Brain pericyte (primary cell): Measurements from ENCODE around the gene SOCS2.
"Not testable (repeated sequence)": the region's sequence is repeated elsewhere in the genome, so short reads cannot be mapped to it uniquely, and the experiment has no call there.

Source experiments
- DNase-seq: peaks from one replicate; pipeline ENCODE4 v3.0.0-alpha.2; 2012; ENCODE audit warnings: low read depth, low spot score

Gene SOCS2

DNA sequence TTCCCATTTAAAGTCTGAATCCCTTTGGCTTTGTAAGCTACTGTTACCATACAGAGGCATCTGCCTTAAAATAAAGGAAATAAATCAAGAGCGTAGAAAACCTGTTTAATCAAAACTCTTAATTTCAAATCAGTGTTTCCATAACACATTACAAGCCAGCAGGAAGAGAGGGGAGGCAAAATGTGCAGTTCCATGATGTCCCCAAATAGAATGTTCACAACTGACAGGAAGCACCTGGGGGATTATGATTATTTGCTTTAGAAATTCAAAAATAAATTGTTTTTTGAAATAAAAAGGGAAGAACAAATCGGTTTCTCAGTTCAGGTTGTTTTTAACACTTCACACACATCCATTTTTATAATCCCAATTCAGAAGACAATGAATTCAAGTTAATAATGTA, 21.4 kb downstream of the SOCS2 start:
- no peak for DNase-seq

DNA sequence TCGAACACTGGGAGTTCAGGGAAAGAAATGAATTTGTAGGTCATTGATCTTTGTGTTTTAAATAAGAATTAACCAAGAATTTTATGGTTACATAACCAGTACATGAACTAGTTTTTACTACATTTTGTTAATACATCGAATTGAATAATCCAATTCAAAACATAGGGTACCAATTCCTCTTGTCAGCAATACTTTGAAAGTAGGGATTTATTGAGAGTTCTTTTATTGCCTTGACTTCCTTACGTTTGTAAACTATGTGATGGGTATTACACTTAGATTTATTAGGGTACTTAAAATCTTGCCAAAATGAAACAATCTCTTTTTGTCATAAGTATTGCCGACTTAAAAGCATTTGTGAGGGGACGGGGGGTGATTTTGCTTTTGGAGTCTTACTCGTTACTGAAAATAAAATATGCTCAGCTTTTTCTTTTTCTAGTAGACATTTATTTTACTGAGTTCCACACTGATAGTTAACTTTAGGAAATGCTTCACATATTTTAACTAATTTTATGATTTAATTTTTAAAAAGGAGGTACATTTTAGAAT, 22.4 kb downstream of the SOCS2 start:
- no peak for DNase-seq

DNA sequence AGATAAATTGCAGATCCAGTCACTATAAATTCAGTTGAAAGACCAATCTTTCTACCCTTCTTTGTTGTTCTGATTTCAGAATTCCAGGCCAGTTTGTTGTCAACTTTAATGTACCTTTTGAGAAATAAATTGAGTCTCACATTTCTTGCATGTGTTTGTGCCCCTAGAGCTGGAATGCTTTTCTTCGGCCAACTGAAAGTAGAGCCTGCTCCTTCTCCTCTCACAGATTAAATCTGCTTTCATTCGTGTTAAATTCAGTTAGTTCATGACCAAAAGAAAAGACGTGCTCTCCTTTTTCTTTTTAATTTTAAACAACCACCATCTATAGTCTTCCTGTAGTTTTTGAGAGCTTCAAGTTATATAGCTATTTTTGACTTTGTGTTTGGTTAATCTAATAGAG, 22.9 kb downstream of the SOCS2 start:
- no peak for DNase-seq

DNA sequence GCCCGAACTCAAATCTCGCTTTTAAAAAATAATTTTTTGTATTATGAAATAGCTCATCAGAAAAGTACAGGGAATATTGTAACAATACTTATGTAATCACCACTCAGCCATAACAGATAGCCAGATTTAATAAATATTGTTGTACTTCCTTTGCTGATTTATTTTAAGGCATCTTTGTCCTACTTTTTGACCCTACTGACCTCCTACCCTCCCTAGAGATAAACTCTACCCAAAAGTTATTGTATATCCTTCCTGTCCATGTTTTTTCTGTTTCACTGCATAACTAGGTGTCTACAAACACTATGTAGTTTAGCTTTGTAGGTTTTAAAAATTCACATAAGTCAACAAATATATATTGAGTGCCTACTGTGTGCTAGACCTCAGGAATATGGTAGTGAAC, 25.1 kb downstream of the SOCS2 start:
- DNase-seq = no peak

DNA sequence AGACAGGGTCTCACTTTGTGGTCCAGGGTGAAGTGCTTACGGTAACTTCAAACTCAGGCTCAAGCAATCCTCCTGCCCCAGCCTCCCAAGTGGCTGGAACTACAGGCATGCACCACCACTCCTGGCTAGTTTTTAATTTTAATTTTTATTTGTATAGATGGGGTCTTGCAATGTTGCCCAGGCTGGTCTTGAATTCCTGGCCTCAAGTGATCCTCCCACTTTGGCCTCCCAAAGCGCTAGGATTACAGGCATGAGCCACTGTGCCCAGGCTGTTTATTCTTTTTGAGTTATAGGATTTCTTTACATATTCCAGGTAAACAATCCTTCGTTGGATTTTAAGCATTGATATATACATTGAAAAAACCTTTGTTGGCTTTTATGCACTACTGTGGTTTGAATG, 26.7 kb downstream of the SOCS2 start:
- no peak for DNase-seq

DNA sequence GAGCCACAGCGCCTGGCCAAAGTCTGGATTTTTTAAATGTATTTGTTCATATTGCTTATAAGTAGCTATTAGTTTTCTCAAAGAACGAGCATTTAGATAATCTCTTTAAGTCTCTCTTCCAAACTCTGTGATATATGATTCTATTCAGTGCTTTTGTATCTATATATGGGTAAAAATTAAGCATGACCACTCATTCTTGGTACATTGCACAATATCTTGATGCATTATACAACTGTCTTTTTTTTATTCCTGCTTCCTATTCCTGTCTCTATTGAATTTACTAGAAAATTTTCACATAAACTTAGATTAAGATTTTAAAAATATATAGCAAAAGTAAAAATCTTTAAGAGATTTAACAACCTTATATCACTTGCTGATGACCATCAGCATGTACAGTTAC, 29.1 kb downstream of the SOCS2 start:
- DNase-seq = no peak

DNA sequence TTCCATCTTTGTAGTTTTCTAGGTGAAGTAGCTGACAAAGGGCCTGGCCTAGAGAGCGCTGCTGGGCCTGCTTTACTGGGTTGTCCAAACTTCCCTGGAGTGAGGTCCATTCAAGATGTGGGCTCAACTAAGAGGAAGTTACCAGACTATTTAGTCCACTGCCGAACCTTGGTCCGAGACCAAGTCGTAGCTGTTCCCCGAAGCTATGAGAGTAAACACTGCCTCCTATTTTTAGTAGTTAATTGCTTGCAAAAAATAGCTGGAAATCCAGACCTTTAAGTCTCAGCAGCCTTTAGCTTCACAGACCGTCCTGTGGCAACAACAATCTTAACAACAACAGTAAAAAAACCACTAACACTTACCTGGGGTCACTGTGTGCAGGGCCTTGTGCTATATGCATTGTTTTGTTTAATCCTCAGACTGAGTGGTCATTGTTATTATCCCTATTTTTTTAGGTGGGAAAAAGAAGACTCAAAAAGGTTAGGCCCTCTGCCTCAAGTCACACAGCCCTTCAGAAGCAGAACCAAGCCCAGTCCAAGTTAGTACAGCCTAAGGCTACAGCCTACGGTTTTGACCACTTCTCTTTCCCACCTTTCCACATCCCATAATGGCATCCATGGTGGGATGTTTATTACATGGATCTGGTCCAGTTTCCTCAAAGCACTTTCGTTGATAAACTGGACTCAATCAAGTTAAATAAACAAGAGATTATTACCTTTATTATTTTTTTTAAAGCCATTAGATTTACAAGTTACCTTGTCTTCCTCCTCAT, 30.6 kb downstream of the SOCS2 start:
- no peak for DNase-seq

DNA sequence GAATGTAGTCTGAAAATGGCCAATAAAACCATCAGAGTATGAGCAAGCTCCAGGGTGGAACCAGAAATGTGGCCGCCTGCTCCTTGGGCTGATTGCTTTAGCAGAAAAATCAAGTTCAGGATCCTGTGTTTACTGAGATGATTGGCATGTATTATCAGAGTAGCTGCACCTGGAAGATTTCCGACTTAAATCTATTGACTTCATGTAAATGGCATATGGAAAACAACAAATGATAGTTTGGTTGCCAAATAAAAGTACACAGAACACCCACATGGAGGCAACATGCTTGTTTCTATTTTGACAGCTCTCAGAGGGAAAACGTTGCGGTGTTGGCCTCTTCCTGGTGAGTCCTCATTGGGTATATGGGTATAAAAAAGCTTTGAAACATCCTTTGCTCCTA, 31.3 kb downstream of the SOCS2 start:
- no peak for DNase-seq

DNA sequence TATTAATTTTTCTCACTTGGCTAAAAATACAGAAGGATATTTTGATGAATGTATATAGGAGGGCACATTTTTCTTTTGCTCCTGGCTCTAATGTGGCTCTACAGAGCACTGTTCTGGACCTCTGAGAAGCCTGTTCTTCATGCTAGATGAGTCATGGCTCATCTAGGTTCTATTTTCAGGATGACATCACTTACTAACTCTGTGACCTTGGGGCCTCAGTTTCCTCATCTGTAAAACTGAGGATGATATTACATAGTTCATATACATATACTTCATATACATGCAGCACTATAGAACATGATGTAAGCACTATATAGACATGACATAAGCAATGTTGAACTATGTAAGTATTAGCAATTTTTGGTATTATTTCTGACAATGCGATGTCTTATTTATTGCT, 35.8 kb downstream of the SOCS2 start:
- DNase-seq = no peak

DNA sequence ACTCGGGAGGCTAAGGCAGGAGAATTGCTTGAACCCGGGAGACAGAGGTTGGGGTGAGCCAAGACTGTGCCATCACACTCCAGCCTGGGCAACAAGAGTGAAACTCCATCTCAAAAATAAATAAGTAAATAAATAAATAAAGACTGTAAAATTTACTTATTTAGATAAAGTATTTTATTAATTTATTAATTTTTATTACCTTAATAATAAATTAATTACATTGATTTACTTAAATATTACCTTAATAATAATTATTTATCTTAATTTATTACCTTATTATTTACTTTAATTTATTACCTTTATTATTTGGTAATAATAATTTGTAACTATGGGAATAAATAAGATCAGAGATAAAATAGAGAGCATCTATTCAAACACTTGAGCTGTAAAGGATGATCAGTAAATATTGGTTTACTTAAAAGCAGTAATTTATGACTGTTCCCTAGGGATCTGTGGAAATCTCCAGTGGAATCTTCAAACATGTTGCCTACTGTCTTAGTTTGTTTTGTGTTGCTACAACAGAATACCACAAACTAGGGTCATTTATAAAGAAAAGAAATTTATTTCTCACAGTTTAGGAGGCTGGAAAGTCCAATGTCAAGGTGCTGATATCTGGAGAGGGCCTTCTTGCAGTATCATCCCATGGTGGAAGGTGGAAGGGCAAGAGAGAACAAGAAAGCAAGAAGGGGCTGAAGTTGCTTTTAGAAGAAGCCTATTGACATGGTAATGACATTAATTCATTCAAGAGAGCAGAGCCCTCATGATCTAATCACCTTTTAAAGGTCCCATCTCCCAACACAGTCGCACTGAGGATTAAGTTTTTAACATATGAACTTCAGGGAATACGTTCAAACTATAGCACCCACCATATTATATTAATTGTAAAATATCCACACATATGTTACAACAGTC, 37.1 kb downstream of the SOCS2 start:
- no peak for DNase-seq

DNA sequence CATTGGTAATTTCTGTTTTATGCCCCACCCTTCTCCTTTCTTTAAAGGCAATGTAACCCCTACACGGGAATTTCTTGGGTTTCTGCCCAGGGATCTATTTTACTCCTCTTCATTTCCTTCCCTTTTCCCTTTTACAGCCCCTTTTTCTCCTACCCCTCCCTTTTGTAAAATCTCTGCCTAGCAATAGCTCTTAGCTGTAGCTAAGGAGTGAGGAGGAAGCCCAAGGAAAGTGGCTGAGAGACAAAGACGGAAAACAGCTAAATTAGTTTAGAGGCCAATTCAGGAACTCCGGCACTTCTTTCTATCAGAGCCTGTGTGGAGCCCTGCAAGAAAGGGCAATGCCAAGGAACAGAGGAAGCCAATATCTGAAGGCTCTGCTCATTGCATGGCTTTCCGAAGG, 40.3 kb downstream of the SOCS2 start:
- DNase-seq = no peak

DNA sequence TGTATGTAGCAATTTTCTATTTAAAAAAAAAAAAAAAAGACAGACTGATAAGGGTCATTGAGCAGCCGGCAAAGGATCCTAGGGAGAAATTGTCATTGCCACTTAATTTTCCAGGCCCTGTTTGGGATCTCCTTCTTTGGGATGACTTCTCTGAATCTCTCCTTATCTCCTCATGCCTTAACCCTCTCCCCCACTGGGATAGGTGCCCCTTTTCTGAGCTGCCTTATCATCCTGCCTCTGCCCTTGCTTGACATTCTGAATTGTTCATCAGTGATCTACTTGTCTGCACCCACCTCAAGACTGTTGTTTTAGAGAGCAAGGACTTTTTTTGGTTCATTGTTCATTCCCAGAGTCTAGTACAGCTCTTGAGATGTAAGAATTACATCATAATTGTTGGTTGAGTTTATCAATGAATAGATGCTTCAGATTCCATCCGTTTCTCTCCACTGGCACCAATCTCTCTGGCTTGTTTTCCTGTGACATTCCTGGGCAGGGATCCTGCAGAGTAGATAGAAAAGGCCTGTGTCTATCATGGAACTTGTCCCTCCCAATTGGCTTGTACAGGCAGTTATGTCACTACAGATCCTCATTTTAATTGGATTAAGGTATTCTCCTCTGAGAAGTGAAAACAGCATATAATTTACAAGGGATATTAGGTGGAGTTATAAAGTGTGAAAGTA, 42.6 kb downstream of the SOCS2 start:
- DNase-seq = no peak

DNA sequence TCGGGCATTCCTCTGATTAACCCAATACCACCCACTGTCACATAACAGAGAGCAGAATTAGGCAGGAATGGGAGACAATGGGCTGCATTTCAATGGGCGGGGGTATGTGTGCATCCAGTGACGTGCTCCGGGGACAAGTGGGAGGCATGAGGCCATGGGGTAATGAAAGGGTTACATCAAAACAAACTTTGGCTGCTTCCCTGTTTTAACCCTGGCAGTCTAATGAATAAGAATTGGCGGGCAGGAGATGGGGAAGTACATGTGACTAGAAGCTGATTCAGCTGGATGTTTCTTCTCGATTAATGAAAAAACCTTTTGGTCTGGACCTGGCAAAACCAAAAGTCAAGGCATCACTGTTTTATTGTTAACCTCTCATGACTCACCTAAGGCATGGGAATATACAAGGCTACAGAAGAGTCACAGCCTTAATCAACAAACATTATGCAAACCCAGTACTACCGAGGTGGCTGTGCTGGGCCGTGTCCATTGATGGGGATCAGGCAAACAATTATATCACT, 44.2 kb downstream of the SOCS2 start:
- no peak for DNase-seq

DNA sequence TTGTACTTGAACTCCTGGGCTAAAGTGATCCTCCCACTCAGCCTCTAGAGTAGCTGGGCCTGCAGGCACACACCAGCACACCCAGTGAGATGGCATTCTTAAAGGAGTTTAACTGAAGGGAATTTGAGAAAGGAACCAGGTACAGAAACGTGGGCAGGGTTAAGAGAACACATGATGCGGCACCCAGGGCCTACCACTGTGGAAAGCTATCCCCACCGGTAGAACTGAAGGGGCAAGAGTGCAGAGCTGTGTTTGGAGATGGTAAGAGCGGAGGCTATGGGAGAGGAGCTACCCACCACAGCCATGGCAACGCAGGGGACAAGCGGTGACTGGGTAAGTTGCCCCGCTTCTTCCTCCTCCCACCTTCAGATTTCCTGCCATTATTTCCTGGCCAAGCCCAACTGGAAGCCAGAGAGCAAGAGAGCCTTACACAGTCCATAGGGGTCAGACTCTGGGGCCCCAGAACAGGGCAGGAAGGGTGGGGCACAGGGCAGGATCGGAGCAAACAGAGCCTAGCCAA, 46.5 kb downstream of the SOCS2 start:
- no peak for DNase-seq

DNA sequence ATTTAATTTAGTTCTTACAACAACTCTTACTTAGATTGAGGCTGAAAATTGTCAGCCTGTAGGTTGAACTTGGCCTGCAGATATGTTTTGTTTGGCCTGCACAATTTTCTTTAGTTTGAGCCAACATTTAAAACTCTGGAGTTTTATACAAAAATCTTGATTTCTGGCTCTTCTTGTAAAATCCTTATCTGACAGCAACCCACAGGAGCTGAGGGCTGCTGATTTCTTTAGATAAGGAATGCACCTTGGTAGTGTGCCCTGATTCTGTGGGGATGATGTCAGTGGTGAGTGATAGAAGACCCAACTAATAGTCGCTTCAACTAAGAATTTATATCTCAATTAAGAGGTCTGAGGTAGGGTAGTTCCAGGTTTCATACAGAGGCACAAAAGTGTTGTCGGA, 49.5 kb downstream of the SOCS2 start:
- no peak for DNase-seq

DNA sequence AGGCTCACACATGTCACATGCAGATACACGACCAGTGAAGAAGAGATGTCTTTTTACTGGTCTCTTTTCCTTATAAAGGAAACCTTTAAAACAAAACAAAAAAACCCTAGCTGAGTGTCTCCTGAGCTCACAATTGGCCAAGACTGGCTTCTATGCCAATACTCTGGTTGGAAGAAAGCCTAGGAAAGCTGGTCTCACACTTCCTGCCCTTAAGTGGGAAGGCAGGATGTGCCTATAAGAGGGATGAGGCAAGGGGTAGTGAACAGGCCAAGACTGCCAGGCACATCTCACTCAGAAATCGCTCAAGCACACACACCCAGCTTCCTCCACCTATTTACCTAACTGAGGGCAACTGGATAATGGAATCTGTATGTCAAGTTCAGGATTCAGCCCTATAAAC, 50.0 kb downstream of the SOCS2 start:
- no peak for DNase-seq

DNA sequence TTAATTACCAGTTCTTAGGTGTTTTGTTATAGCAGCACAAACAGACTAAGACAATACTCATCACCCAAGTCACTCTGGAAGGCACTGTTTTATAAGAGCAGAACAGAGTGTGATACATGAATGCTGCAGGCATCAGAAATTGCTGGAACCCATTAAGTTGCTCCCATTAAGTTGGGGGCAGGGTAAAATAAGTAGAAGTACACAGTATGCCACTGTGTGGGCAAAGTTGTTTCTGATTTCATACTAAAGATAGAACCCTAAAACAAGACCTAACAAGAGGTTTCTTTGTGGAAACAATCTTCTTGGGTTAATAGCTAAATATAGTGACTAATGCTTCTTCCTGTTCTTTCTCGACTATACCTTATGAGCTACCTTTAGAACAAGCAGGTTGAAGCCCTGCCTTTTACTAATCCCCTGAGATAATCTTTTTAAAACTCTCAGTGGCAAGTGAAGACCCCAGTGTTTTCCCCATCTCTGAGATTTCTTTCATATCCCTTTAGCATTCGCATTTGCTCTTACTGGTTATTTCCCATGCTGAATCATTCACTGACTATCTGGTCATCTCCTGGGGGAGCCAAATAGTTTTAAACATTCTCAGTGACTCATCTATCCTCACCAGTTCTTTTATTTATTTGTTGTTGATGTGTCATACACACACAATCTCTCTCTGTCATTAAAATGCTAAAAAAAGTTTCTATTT, 52.3 kb downstream of the SOCS2 start:
- DNase-seq = peak; percentile 70

DNA sequence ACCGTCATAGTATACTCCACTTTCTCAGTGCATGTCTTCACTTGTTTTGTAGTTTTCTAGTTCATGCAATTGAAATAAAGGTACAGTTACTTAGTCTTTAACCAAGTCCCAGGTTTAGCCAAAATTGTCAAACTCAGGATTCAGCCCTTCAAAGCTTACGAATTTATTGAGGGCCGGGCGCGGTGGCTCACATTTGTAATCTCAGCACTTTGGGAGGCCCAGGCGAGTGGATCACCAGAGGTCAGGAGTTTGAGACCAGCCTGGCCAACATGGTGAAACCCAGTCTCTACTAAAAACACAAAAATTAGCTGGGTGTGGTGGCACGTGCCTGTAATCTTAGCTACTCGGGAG, 52.8 kb downstream of the SOCS2 start:
- DNase-seq = not testable (repeated sequence)

DNA sequence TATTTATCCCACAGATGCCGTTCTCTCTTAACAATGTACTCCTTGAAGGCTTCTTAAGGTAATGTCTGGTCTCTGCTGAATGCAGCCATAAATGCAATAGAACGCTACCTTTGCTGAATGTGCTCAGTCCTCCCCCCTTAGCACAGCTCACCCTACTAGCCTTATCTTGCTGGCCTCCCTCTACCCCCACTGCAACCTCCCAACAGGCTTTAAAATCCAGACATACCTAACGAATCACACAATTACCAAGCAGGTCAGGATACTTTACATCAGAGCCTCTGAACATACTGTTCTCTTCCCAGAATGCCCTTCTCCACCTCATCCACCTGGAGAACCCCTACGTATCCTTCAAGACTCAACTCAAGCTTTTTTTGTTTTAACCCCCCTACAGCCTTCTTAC, 53.7 kb downstream of the SOCS2 start:
- DNase-seq = no peak
